22Rv1 (cell line): ENCODE data around the gene DIP2C.
"Not testable (repeated sequence)": the region's sequence is repeated elsewhere in the genome, so short reads cannot be mapped to it uniquely, and the experiment has no call there.

ENCODE experiments used
- CTCF ChIP-seq: fragments of 450-650 bp; IDR thresholded peaks from 2 replicates; pipeline ENCODE4 v1.5.1; 2017; ENCODE audit warnings: mild to moderate bottlenecking
- ZFX ChIP-seq: fragments of 450-650 bp; IDR thresholded peaks from 2 replicates; pipeline ENCODE4 v1.6.1; 2017; ENCODE audit warnings: antibody characterized with exemption, borderline replicate concordance

DNA sequence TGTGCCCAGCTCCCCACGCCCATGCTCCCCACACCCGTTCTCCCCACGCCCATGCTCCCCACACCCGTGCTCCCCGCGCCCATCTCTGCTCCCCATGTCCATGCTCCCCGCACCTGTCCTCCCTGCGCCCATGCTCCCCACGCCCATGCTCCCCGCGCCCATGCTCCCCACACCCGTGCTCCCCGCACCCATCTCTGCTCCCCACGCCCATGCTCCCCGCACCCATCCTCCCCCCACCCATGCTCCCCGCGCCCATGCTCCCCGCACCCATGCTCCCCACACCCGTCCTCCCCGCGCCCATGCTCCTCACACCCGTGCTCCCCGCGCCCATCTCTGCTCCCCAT is 10.8 kb downstream of the DIP2C start:
- not testable (repeated sequence) for TF ChIP-seq CTCF, ZFX
